ENCODE results near the gene HMGB1. TPM values are rescaled to one million over a fixed set of nuclear protein-coding genes. Genes with fewer than 3 reads are reported as not detected.
"Not testable (repeated sequence)": the region's sequence is repeated elsewhere in the genome, so short reads cannot be mapped to it uniquely, and the experiment has no call there.

Gene HMGB1
- total RNA-seq, 1 donor from 2014 or later: 476 TPM

DNA sequence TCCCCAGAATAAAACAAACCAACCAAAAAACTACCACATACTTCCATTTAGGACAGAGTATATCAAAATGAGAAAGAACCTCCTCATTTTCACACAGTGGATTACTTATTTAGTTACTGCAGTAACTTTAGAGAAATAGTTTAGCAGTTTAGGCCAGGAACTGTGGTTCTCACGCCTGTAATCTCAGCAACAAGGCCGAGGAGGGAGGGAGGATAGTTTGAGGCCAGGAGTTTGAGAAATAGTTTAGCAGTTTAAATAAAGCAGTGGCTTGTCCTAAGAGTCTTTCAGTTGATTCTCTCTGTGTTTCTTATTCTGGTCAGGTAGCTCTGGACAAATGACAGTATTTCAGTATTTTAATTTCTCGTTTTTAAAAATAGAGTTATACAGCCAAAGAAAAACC is 9.4 kb downstream of the HMGB1 start:
- no peaks in the 10 kb centered on the region for H3K27me3 Mint-ChIP-seq (ENCODE audit: low read depth)
- H3K4me1 Mint-ChIP-seq: peaks cover under 1% of the 10 kb centered on the region
- H3K9me3 Mint-ChIP-seq: no peaks in the 10 kb centered on the region
- peaks cover 8% of the 10 kb centered on the region for H3K36me3 Mint-ChIP-seq
- no peak overlapping the region for H3K4me3 Mint-ChIP-seq
- DNase-seq (ENCODE audit: low spot score in 2 of 2, unreplicated experiment in 2 of 2): no peak
- H3K27ac Mint-ChIP-seq: no peak overlapping the region
- TF ChIP-seq, protein P1, sequence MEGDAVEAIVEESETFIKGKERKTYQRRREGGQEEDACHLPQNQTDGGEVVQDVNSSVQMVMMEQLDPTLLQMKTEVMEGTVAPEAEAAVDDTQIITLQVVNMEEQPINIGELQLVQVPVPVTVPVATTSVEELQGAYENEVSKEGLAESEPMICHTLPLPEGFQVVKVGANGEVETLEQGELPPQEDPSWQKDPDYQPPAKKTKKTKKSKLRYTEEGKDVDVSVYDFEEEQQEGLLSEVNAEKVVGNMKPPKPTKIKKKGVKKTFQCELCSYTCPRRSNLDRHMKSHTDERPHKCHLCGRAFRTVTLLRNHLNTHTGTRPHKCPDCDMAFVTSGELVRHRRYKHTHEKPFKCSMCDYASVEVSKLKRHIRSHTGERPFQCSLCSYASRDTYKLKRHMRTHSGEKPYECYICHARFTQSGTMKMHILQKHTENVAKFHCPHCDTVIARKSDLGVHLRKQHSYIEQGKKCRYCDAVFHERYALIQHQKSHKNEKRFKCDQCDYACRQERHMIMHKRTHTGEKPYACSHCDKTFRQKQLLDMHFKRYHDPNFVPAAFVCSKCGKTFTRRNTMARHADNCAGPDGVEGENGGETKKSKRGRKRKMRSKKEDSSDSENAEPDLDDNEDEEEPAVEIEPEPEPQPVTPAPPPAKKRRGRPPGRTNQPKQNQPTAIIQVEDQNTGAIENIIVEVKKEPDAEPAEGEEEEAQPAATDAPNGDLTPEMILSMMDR (IDR thresholded peaks at IDR 0.05; ENCODE audit: unreplicated experiment): no peak

DNA sequence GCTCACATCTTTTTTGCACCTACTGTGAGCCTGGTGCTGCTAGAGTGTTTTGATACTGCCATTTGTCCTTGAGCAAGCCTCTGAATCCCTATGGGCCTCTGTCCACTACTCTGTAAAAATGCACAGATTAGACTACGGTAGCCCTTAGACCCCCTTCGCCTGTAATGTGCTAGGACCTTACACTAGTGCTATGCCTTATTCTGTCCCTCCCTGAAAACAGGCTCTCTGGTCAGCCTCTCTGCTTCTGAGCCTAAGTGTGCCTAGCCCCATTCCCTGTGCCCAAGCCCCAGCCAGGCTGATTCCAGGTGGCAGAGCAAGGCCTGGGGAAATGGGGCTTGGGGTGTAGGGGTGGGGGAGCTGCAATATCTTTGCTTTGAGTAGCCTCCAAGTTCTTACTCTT is 10.7 kb downstream of the HMGB1 start:
- no peak overlapping the region for H3K4me3 Mint-ChIP-seq
- TF ChIP-seq, protein P1 (IDR thresholded peaks at IDR 0.05; ENCODE audit: unreplicated experiment): no peak

DNA sequence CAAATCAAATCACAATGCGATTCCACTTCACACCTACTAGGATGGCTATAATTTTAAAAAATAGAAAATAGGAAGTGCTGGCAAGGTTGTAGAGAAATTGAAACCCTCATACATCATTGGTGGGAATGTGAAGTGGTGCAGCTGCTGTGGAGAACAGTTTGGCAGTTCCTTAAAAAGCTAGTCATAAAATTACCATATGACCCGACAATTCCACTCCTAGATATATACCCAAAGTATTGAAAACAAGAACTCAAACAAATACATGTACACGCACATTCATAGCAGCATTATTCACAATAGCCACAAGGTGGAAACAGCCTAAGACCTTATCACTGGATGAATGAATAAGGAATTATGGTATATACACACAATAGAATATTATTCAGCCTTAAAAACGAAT is 12.0 kb downstream of the HMGB1 start:
- peaks cover 2% of the 10 kb centered on the region for H3K36me3 Mint-ChIP-seq
- no peak overlapping the region for H3K27ac Mint-ChIP-seq
- H3K9me3 Mint-ChIP-seq: no peaks in the 10 kb centered on the region
- H3K4me3 Mint-ChIP-seq: no peak overlapping the region
- TF ChIP-seq, protein P1 (IDR thresholded peaks at IDR 0.05; ENCODE audit: unreplicated experiment): no peak
- H3K27me3 Mint-ChIP-seq (ENCODE audit: low read depth): no peaks in the 10 kb centered on the region
- DNase-seq (ENCODE audit: low spot score in 2 of 2, unreplicated experiment in 2 of 2): no peak
- no peaks in the 10 kb centered on the region for H3K4me1 Mint-ChIP-seq

More for the DNA sequence above, 10.7 kb downstream of the HMGB1 start:
- no peaks in the 10 kb centered on the region for H3K9me3 Mint-ChIP-seq
- H3K27me3 Mint-ChIP-seq (ENCODE audit: low read depth): no peaks in the 10 kb centered on the region
- DNase-seq (ENCODE audit: low spot score in 2 of 2, unreplicated experiment in 2 of 2): no peak
- no peak overlapping the region for H3K27ac Mint-ChIP-seq
- peaks cover 7% of the 10 kb centered on the region for H3K36me3 Mint-ChIP-seq
- H3K4me1 Mint-ChIP-seq: no peaks in the 10 kb centered on the region

DNA sequence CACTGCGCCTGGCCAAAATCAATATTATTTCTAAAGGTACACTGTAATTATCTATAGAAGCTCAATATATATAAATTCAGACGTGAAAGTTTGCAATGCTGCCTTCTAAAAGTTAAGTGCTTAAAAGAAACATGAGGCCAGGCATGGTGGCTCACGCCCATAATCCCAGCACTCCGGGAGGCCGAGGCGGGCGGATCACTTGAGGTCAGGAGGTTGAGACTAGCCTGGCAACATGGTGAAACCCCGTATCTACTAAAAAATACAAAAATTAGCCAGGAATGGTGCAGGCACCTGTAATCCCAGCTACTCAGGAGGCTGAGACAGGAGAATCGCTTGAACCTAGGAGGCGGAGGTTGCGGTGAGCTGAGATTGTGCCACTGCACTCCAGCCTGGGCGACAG is 14.3 kb downstream of the HMGB1 start:
- DNase-seq (ENCODE audit: low spot score in 2 of 2, unreplicated experiment in 2 of 2); H3K9me3 Mint-ChIP-seq; H3K4me1 Mint-ChIP-seq; H3K27me3 Mint-ChIP-seq (ENCODE audit: low read depth); H3K27ac Mint-ChIP-seq; H3K36me3 Mint-ChIP-seq; H3K4me3 Mint-ChIP-seq: not testable (repeated sequence)

DNA sequence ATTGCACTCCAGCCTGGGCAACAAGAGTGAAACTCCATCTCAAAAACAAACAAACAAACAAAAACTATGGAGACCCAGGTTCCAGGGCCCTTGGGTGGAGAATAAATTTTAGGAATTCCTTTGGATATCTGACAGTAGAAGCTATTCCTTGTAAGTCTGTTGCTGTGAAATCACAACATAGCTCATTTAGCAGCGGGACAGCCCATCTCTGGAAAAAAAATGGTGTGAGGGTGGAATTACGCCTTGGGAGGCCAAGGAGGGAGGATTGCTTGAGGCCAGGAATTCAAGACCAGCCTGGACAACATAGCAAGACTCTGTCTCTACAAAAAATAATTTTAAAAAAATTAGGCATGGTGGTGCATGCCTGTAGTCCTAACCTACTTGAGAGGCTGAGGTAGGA is 15.7 kb downstream of the HMGB1 start:
- no peak overlapping the region for H3K4me3 Mint-ChIP-seq
- H3K4me1 Mint-ChIP-seq: peaks cover 7% of the 10 kb centered on the region
- DNase-seq (ENCODE audit: low spot score in 2 of 2, unreplicated experiment in 2 of 2): no peak
- no peaks in the 10 kb centered on the region for H3K9me3 Mint-ChIP-seq
- no peak overlapping the region for H3K27ac Mint-ChIP-seq
- H3K27me3 Mint-ChIP-seq (ENCODE audit: low read depth): no peaks in the 10 kb centered on the region
- no peaks in the 10 kb centered on the region for H3K36me3 Mint-ChIP-seq
- TF ChIP-seq, protein P1 (IDR thresholded peaks at IDR 0.05; ENCODE audit: unreplicated experiment): no peak

DNA sequence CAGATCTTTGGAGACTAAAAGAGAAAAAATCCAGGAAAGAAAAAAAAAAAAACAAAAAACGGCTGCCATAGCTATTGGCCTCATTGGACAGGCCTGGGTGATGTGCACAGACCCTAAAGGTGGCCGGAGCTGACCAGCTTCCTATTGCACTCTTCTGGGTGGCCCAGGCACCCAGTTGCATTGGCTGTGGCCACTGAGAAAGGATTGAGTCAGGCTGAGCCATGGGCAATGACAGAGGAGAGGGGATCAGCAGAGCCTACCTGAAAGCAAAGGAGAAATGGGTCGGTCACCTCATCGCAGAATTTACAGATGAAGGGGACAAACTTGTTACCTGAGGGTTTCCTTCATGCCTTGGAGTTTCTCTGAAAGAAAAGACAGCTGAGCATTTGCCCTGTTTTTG is 17.3 kb downstream of the HMGB1 start:
- TF ChIP-seq, protein P1 (IDR thresholded peaks at IDR 0.05; ENCODE audit: unreplicated experiment): no peak
- Mint-ChIP-seq H3K9me3 (no peaks in the 10 kb centered on the region), H3K36me3 (no peaks in the 10 kb centered on the region), H3K4me3 (no peak overlapping the region), H3K27me3 (ENCODE audit: low read depth) (no peaks in the 10 kb centered on the region), H3K4me1 (peaks cover 7% of the 10 kb centered on the region), H3K27ac (no peak overlapping the region)
- no peak for DNase-seq (ENCODE audit: low spot score in 2 of 2, unreplicated experiment in 2 of 2)
